ENCODE data around the gene CDY2A. TPM values are rescaled to one million over a fixed set of nuclear protein-coding genes. Genes with fewer than 3 reads are reported as not detected.
"Not testable (repeated sequence)": the region's sequence is repeated elsewhere in the genome, so short reads cannot be mapped to it uniquely, and the experiment has no call there.

CDY2A gene
- not detected in 2 replicates for total RNA-seq (2012; rRNA removed)

GRCh38 chrY:18025487-18025886, at the start of gene CDY2A:
CDY2A (plus strand) TSS chrY:18025787; CDS start chrY:18026115, 328 bp downstream.
- not testable (repeated sequence) for H3K4me1 ChIP-seq (ENCODE audit: control insufficient read depth, insufficient read depth, low read length); H3K27me3 ChIP-seq (ENCODE audit: control insufficient read depth, insufficient read depth, low read length); H3K9me3 ChIP-seq (replicated peaks; ENCODE audit: low read length); H3K4me3 ChIP-seq (ENCODE audit: low read length); H3K9ac ChIP-seq (ENCODE audit: low read depth, low read length); H3K36me3 ChIP-seq (ENCODE audit: insufficient read depth, low read length); H3K4me2 ChIP-seq (ENCODE audit: low read length)

GRCh38 chrY:17997586-17997985, 28.0 kb upstream of the CDY2A start:
- not testable (repeated sequence) for H3K36me3 ChIP-seq (ENCODE audit: insufficient read depth, low read length); H3K4me2 ChIP-seq (ENCODE audit: low read length); H3K27me3 ChIP-seq (ENCODE audit: control insufficient read depth, insufficient read depth, low read length); H3K9ac ChIP-seq (ENCODE audit: low read depth, low read length); H3K4me3 ChIP-seq (ENCODE audit: low read length); H3K4me1 ChIP-seq (ENCODE audit: control insufficient read depth, insufficient read depth, low read length); H3K9me3 ChIP-seq (replicated peaks; ENCODE audit: low read length)

GRCh38 chrY:17998266-17998665, 27.3 kb upstream of the CDY2A start:
- not testable (repeated sequence) for H3K4me3 ChIP-seq (ENCODE audit: low read length); H3K9ac ChIP-seq (ENCODE audit: low read depth, low read length); H3K27me3 ChIP-seq (ENCODE audit: control insufficient read depth, insufficient read depth, low read length); H3K36me3 ChIP-seq (ENCODE audit: insufficient read depth, low read length); H3K4me1 ChIP-seq (ENCODE audit: control insufficient read depth, insufficient read depth, low read length); H3K9me3 ChIP-seq (replicated peaks; ENCODE audit: low read length); H3K4me2 ChIP-seq (ENCODE audit: low read length)

GRCh38 chrY:18023897-18024296, 1.7 kb upstream of the CDY2A start:
- H3K9me3 ChIP-seq (replicated peaks; ENCODE audit: low read length); H3K4me3 ChIP-seq (ENCODE audit: low read length); H3K4me2 ChIP-seq (ENCODE audit: low read length); H3K9ac ChIP-seq (ENCODE audit: low read depth, low read length); H3K4me1 ChIP-seq (ENCODE audit: control insufficient read depth, insufficient read depth, low read length); H3K27me3 ChIP-seq (ENCODE audit: control insufficient read depth, insufficient read depth, low read length); H3K36me3 ChIP-seq (ENCODE audit: insufficient read depth, low read length): not testable (repeated sequence)

GRCh38 chrY:18028845-18029244, 3.3 kb downstream of the CDY2A start:
- H3K4me1 ChIP-seq (ENCODE audit: control insufficient read depth, insufficient read depth, low read length); H3K27me3 ChIP-seq (ENCODE audit: control insufficient read depth, insufficient read depth, low read length); H3K9ac ChIP-seq (ENCODE audit: low read depth, low read length); H3K4me3 ChIP-seq (ENCODE audit: low read length); H3K9me3 ChIP-seq (replicated peaks; ENCODE audit: low read length); H3K36me3 ChIP-seq (ENCODE audit: insufficient read depth, low read length); H3K4me2 ChIP-seq (ENCODE audit: low read length): not testable (repeated sequence)

GRCh38 chrY:18030178-18030577, 4.6 kb downstream of the CDY2A start:
- not testable (repeated sequence) for H3K9ac ChIP-seq (ENCODE audit: low read depth, low read length); H3K9me3 ChIP-seq (replicated peaks; ENCODE audit: low read length)

GRCh38 chrY:18034100-18034814, 8.7 kb downstream of the CDY2A start:
- H3K4me1 ChIP-seq (ENCODE audit: control insufficient read depth, insufficient read depth, low read length); H3K9me3 ChIP-seq (replicated peaks; ENCODE audit: low read length); H3K27me3 ChIP-seq (ENCODE audit: control insufficient read depth, insufficient read depth, low read length); H3K4me2 ChIP-seq (ENCODE audit: low read length); H3K4me3 ChIP-seq (ENCODE audit: low read length); H3K9ac ChIP-seq (ENCODE audit: low read depth, low read length); H3K36me3 ChIP-seq (ENCODE audit: insufficient read depth, low read length): not testable (repeated sequence)

More at GRCh38 chrY:18030178-18030577, 4.6 kb downstream of the CDY2A start:
- H3K4me3 ChIP-seq (ENCODE audit: low read length); H3K4me1 ChIP-seq (ENCODE audit: control insufficient read depth, insufficient read depth, low read length); H3K27me3 ChIP-seq (ENCODE audit: control insufficient read depth, insufficient read depth, low read length); H3K4me2 ChIP-seq (ENCODE audit: low read length); H3K36me3 ChIP-seq (ENCODE audit: insufficient read depth, low read length): not testable (repeated sequence)

GRCh38 chrY:18034864-18035263, 9.3 kb downstream of the CDY2A start:
- not testable (repeated sequence) for H3K9me3 ChIP-seq (replicated peaks; ENCODE audit: low read length); H3K4me2 ChIP-seq (ENCODE audit: low read length); H3K4me1 ChIP-seq (ENCODE audit: control insufficient read depth, insufficient read depth, low read length); H3K9ac ChIP-seq (ENCODE audit: low read depth, low read length); H3K27me3 ChIP-seq (ENCODE audit: control insufficient read depth, insufficient read depth, low read length); H3K4me3 ChIP-seq (ENCODE audit: low read length); H3K36me3 ChIP-seq (ENCODE audit: insufficient read depth, low read length)

- not testable (repeated sequence) for H3K4me1 ChIP-seq (ENCODE audit: control insufficient read depth, insufficient read depth, low read length); H3K4me2 ChIP-seq (ENCODE audit: low read length); H3K27me3 ChIP-seq (ENCODE audit: control insufficient read depth, insufficient read depth, low read length); H3K4me3 ChIP-seq (ENCODE audit: low read length); H3K9me3 ChIP-seq (replicated peaks; ENCODE audit: low read length); H3K9ac ChIP-seq (ENCODE audit: low read depth, low read length); H3K36me3 ChIP-seq (ENCODE audit: insufficient read depth, low read length)
Observed at GRCh38 chrY:18044990-18045389, 19.4 kb downstream of the CDY2A start.

- H3K27me3 ChIP-seq (ENCODE audit: control insufficient read depth, insufficient read depth, low read length); H3K36me3 ChIP-seq (ENCODE audit: insufficient read depth, low read length); H3K4me1 ChIP-seq (ENCODE audit: control insufficient read depth, insufficient read depth, low read length); H3K4me2 ChIP-seq (ENCODE audit: low read length); H3K9ac ChIP-seq (ENCODE audit: low read depth, low read length); H3K9me3 ChIP-seq (replicated peaks; ENCODE audit: low read length); H3K4me3 ChIP-seq (ENCODE audit: low read length): not testable (repeated sequence)
Observed at GRCh38 chrY:18048149-18049040, 22.8 kb downstream of the CDY2A start.

GRCh38 chrY:18049061-18049460, 23.5 kb downstream of the CDY2A start:
- not testable (repeated sequence) for H3K27me3 ChIP-seq (ENCODE audit: control insufficient read depth, insufficient read depth, low read length); H3K36me3 ChIP-seq (ENCODE audit: insufficient read depth, low read length); H3K9me3 ChIP-seq (replicated peaks; ENCODE audit: low read length); H3K4me2 ChIP-seq (ENCODE audit: low read length); H3K9ac ChIP-seq (ENCODE audit: low read depth, low read length); H3K4me1 ChIP-seq (ENCODE audit: control insufficient read depth, insufficient read depth, low read length); H3K4me3 ChIP-seq (ENCODE audit: low read length)

- not testable (repeated sequence) for H3K9ac ChIP-seq (ENCODE audit: low read depth, low read length); H3K4me3 ChIP-seq (ENCODE audit: low read length); H3K4me1 ChIP-seq (ENCODE audit: control insufficient read depth, insufficient read depth, low read length)
Observed at GRCh38 chrY:18056473-18056872, 30.9 kb downstream of the CDY2A start.

More at GRCh38 chrY:18056473-18056872, 30.9 kb downstream of the CDY2A start:
- H3K4me2 ChIP-seq (ENCODE audit: low read length); H3K9me3 ChIP-seq (replicated peaks; ENCODE audit: low read length); H3K27me3 ChIP-seq (ENCODE audit: control insufficient read depth, insufficient read depth, low read length); H3K36me3 ChIP-seq (ENCODE audit: insufficient read depth, low read length): not testable (repeated sequence)
